ENCODE measurements around the gene KLHL14.

DNA sequence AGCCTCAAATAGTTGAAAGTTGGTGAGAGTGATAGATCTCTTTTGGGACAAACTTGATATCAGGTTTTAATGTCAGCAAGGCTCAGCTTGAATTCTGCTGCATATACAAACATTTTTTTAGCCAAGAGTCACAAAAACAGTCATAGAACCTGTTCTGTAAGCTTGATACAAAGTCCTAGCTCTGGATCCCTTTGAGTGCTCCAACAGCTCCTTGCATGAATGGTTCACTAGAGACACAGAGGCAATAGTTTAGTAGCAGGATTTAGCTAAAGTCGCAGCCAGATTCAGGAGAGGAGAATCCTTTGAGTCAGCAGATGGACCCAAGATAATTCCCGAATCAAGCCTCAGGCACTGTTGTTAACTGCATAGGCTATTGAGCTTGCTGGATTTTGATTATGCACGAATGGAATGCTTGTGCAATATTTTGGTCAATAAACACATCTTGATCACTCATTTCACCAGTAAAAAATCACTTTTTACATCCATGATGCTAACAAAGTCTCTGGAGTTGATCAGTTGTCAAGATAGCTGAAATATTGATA is 148.6 kb downstream of the KLHL14 start:
- TF ChIP-seq REST (IDR thresholded peaks at IDR 0.05; ENCODE audit: unreplicated experiment) = no peak
- TF ChIP-seq POLR2AphosphoS5 (IDR thresholded peaks at IDR 0.05; ENCODE audit: low read depth) = no peak
- TF ChIP-seq, protein P1, sequence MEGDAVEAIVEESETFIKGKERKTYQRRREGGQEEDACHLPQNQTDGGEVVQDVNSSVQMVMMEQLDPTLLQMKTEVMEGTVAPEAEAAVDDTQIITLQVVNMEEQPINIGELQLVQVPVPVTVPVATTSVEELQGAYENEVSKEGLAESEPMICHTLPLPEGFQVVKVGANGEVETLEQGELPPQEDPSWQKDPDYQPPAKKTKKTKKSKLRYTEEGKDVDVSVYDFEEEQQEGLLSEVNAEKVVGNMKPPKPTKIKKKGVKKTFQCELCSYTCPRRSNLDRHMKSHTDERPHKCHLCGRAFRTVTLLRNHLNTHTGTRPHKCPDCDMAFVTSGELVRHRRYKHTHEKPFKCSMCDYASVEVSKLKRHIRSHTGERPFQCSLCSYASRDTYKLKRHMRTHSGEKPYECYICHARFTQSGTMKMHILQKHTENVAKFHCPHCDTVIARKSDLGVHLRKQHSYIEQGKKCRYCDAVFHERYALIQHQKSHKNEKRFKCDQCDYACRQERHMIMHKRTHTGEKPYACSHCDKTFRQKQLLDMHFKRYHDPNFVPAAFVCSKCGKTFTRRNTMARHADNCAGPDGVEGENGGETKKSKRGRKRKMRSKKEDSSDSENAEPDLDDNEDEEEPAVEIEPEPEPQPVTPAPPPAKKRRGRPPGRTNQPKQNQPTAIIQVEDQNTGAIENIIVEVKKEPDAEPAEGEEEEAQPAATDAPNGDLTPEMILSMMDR (conservative IDR thresholded peaks at IDR 0.05; ENCODE audit: low read depth in 2 of 2) = no peak
- no peak for TF ChIP-seq EZH2 (IDR thresholded peaks at IDR 0.05; ENCODE audit: low read depth, unreplicated experiment)
- no peak for TF ChIP-seq EZH2phosphoT487 (IDR thresholded peaks at IDR 0.05; ENCODE audit: unreplicated experiment)
- TF ChIP-seq, protein P2, sequence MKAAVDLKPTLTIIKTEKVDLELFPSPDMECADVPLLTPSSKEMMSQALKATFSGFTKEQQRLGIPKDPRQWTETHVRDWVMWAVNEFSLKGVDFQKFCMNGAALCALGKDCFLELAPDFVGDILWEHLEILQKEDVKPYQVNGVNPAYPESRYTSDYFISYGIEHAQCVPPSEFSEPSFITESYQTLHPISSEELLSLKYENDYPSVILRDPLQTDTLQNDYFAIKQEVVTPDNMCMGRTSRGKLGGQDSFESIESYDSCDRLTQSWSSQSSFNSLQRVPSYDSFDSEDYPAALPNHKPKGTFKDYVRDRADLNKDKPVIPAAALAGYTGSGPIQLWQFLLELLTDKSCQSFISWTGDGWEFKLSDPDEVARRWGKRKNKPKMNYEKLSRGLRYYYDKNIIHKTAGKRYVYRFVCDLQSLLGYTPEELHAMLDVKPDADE (IDR thresholded peaks at IDR 0.05) = no peak
- TF ChIP-seq, protein P3, sequence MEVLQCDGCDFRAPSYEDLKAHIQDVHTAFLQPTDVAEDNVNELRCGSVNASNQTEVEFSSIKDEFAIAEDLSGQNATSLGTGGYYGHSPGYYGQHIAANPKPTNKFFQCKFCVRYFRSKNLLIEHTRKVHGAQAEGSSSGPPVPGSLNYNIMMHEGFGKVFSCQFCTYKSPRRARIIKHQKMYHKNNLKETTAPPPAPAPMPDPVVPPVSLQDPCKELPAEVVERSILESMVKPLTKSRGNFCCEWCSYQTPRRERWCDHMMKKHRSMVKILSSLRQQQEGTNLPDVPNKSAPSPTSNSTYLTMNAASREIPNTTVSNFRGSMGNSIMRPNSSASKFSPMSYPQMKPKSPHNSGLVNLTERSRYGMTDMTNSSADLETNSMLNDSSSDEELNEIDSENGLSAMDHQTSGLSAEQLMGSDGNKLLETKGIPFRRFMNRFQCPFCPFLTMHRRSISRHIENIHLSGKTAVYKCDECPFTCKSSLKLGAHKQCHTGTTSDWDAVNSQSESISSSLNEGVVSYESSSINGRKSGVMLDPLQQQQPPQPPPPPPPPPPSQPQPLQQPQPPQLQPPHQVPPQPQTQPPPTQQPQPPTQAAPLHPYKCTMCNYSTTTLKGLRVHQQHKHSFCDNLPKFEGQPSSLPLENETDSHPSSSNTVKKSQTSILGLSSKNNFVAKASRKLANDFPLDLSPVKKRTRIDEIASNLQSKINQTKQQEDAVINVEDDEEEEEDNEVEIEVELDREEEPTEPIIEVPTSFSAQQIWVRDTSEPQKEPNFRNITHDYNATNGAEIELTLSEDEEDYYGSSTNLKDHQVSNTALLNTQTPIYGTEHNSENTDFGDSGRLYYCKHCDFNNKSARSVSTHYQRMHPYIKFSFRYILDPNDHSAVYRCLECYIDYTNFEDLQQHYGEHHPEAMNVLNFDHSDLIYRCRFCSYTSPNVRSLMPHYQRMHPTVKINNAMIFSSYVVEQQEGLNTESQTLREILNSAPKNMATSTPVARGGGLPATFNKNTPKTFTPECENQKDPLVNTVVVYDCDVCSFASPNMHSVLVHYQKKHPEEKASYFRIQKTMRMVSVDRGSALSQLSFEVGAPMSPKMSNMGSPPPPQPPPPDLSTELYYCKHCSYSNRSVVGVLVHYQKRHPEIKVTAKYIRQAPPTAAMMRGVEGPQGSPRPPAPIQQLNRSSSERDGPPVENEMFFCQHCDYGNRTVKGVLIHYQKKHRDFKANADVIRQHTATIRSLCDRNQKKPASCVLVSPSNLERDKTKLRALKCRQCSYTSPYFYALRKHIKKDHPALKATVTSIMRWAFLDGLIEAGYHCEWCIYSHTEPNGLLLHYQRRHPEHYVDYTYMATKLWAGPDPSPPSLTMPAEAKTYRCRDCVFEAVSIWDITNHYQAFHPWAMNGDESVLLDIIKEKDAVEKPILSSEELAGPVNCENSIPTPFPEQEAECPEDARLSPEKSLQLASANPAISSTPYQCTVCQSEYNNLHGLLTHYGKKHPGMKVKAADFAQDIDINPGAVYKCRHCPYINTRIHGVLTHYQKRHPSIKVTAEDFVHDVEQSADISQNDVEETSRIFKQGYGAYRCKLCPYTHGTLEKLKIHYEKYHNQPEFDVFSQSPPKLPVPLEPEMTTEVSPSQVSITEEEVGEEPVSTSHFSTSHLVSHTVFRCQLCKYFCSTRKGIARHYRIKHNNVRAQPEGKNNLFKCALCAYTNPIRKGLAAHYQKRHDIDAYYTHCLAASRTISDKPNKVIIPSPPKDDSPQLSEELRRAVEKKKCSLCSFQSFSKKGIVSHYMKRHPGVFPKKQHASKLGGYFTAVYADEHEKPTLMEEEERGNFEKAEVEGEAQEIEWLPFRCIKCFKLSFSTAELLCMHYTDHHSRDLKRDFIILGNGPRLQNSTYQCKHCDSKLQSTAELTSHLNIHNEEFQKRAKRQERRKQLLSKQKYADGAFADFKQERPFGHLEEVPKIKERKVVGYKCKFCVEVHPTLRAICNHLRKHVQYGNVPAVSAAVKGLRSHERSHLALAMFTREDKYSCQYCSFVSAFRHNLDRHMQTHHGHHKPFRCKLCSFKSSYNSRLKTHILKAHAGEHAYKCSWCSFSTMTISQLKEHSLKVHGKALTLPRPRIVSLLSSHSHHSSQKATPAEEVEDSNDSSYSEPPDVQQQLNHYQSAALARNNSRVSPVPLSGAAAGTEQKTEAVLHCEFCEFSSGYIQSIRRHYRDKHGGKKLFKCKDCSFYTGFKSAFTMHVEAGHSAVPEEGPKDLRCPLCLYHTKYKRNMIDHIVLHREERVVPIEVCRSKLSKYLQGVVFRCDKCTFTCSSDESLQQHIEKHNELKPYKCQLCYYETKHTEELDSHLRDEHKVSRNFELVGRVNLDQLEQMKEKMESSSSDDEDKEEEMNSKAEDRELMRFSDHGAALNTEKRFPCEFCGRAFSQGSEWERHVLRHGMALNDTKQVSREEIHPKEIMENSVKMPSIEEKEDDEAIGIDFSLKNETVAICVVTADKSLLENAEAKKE (CRISPR knock-in tag; IDR thresholded peaks at IDR 0.05) = no peak
- TF ChIP-seq ZNF114 (CRISPR knock-in tag; IDR thresholded peaks at IDR 0.05) = no peak
- TF ChIP-seq CREB1 (CRISPR knock-in tag; IDR thresholded peaks at IDR 0.05; ENCODE audit: low read depth) = no peak
- TF ChIP-seq STAT1 (IDR thresholded peaks at IDR 0.05; ENCODE audit: unreplicated experiment) = no peak
- no peak for TF ChIP-seq NANOG (IDR thresholded peaks at IDR 0.05; ENCODE audit: borderline replicate concordance)
- no peak for TF ChIP-seq JUNB (IDR thresholded peaks at IDR 0.05; ENCODE audit: unreplicated experiment)
- TF ChIP-seq ZNF331 (CRISPR knock-in tag; IDR thresholded peaks at IDR 0.05; ENCODE audit: low read depth) = no peak

Data from GM23338 (cell line).